ENCODE results near the gene DNAJC8.

Gene DNAJC8

GRCh38 chr1:28199328-28200233 is 33.2 kb downstream of the DNAJC8 start:
- peak; percentile 14 to 28 for DNase-seq

- no peak for DNase-seq
Measured at GRCh38 chr1:28197682-28198415, 35.0 kb downstream of the DNAJC8 start.

GRCh38 chr1:28196330-28196729 is 36.5 kb downstream of the DNAJC8 start:
- DNase-seq = no peak

- DNase-seq = no peak
Measured at GRCh38 chr1:28195780-28196179, 37.0 kb downstream of the DNAJC8 start.

- DNase-seq = no peak
Measured at GRCh38 chr1:28194326-28195035, 38.3 kb downstream of the DNAJC8 start.

- DNase-seq = no peak
Measured at GRCh38 chr1:28193701-28194161, 39.1 kb downstream of the DNAJC8 start.

- DNase-seq = no peak
Measured at GRCh38 chr1:28190996-28191645, 41.7 kb downstream of the DNAJC8 start.

GRCh38 chr1:28190337-28190979 is 42.4 kb downstream of the DNAJC8 start:
- no peak for DNase-seq

- no peak for DNase-seq
Measured at GRCh38 chr1:28185071-28185470, 47.8 kb downstream of the DNAJC8 start.

- no peak for DNase-seq
Measured at GRCh38 chr1:28180306-28181305, 52.2 kb downstream of the DNAJC8 start.

GRCh38 chr1:28178690-28179485 is 53.9 kb downstream of the DNAJC8 start:
- DNase-seq = no peak

- no peak for DNase-seq
Measured at GRCh38 chr1:28176492-28177470, 56.0 kb downstream of the DNAJC8 start, which contains the start of gene PTAFR. PTAFR (minus strand) TSS chr1:28176690; CDS start chr1:28151021, 25,669 bp downstream.

- no peak for DNase-seq
Measured at GRCh38 chr1:28175955-28176485, 56.8 kb downstream of the DNAJC8 start.

- no peak for DNase-seq
Measured at GRCh38 chr1:28173980-28174297, 58.9 kb downstream of the DNAJC8 start.

GRCh38 chr1:28173151-28173979 is 59.5 kb downstream of the DNAJC8 start:
- DNase-seq = no peak

GRCh38 chr1:28172713-28173150 is 60.1 kb downstream of the DNAJC8 start:
- DNase-seq = no peak

- no peak for DNase-seq
Measured at GRCh38 chr1:28171246-28171645, 61.6 kb downstream of the DNAJC8 start.

Data from stimulated activated CD4-positive, alpha-beta T cell treated with anti-CD3 and anti-CD28 coated beads, Interleukin-4, amount 100 ng/mL, for 4 hours (primary cell).